Measurements from ENCODE around the gene FREM2.

FREM2 gene

DNA sequence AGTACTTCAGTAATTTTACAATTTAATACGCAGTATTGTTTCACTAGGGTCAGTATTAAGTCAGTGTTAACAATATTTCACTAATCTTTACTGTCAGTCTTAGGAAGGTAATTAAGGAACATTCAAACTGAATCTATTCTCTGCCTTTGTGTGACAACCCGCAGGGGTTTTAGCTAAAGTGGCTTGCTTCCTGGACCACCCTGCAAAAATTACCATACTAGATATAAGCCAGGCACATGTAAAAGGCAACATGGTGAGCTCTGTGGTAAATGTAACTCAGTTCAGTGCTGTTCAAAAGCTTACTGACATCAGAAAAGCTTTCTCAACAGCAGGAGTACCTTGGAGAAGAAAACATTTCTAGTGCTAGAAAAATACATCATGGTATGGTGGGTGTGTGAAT is 116.7 kb downstream of the FREM2 start:
- Histone ChIP-seq H3K36me3 (ENCODE audit: control insufficient read depth, low read depth, low read length) (no peaks in the 10 kb centered on the region), H3K4me1 (ENCODE audit: control insufficient read depth, low read depth, low read length) (peaks cover 32% of the 10 kb centered on the region), H3K9me3 (ENCODE audit: control insufficient read depth, low read depth, low read length) (no peaks in the 10 kb centered on the region), H3K27ac (ENCODE audit: low read length) (peak overlapping the region; percentile 41), H3K27me3 (ENCODE audit: control insufficient read depth, insufficient read depth, low read length) (no peaks in the 10 kb centered on the region), H3K4me3 (ENCODE audit: low read length) (peak overlapping the region; percentile 32), H3K9ac (ENCODE audit: low read length) (no peak overlapping the region)

DNA sequence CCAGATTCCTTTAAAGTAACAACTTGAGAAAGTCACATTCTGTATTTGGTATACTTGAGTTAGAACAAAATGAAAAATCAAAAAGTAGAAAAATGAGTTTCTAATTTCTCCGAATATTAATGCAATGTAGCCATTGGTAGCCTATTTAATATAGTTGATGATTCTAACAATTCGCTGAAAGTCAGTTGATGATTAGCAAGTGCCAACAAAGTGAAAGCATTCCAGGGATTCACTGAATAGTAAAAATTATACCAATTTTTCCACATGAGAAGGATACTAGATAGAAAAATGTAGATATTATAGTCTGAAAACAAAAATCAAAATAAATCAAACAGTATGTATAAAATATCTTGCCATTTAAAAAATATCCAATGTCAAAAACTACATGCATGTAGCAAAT is 117.2 kb downstream of the FREM2 start:
- Histone ChIP-seq H3K4me1 (ENCODE audit: control insufficient read depth, low read depth, low read length) (peaks cover 32% of the 10 kb centered on the region), H3K9ac (ENCODE audit: low read length) (peak overlapping the region; percentile 22), H3K4me3 (ENCODE audit: low read length) (peak overlapping the region; percentile 32), H3K36me3 (ENCODE audit: control insufficient read depth, low read depth, low read length) (no peaks in the 10 kb centered on the region), H3K9me3 (ENCODE audit: control insufficient read depth, low read depth, low read length) (no peaks in the 10 kb centered on the region), H3K27ac (ENCODE audit: low read length) (peak overlapping the region; percentile 41), H3K27me3 (ENCODE audit: control insufficient read depth, insufficient read depth, low read length) (no peaks in the 10 kb centered on the region)

DNA sequence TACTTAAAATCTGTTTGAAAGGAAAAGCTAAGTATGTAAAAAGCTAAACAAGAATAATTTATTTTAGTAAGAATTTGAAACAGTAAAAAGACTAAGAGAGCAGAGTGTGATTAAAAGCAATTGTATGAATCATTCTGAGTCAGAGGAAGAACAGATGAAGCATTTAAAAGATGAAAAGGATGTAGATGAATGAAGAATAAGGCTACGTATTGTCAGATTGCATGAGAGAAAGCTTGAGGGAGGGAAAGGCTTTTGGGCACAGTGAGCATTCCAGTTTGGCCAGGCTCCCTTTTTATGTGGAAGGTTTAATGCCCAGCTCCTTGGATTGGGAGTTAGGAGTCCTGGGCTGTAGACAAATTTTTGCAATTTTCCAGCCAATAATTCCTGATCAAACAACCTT is 117.7 kb downstream of the FREM2 start:
- no peaks in the 10 kb centered on the region for H3K36me3 ChIP-seq (ENCODE audit: control insufficient read depth, low read depth, low read length)
- H3K4me3 ChIP-seq (ENCODE audit: low read length) = no peak overlapping the region
- no peaks in the 10 kb centered on the region for H3K27me3 ChIP-seq (ENCODE audit: control insufficient read depth, insufficient read depth, low read length)
- H3K9ac ChIP-seq (ENCODE audit: low read length) = peak overlapping the region; percentile 22
- peaks cover 3% of the 10 kb centered on the region for H3K9me3 ChIP-seq (ENCODE audit: control insufficient read depth, low read depth, low read length)
- H3K4me1 ChIP-seq (ENCODE audit: control insufficient read depth, low read depth, low read length) = peaks cover 32% of the 10 kb centered on the region
- H3K27ac ChIP-seq (ENCODE audit: low read length) = peak overlapping the region; percentile 62

DNA sequence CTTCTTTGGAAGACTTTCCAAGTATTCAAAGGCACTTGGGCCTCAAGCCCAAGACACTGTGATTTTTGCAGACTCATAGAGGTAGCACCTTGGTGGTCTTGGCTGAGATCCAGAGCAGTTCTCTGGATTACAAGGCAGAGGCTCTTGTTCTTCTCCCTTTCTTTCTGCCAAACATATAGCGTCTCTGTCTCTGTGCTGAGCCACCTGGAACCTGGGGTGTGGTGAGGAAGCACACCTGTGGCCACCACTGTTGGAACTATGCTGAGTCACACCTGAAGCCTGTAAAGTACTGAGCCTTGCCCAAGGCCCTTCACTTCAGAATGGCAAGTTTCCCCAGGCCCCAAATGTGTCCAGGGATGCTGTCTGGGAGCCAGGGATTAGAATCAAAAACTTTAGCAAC is 127.5 kb downstream of the FREM2 start:
- H3K27me3 ChIP-seq (ENCODE audit: control insufficient read depth, insufficient read depth, low read length) = no peaks in the 10 kb centered on the region
- H3K4me1 ChIP-seq (ENCODE audit: control insufficient read depth, low read depth, low read length) = no peaks in the 10 kb centered on the region
- H3K36me3 ChIP-seq (ENCODE audit: control insufficient read depth, low read depth, low read length) = no peaks in the 10 kb centered on the region
- peaks cover 9% of the 10 kb centered on the region for H3K9me3 ChIP-seq (ENCODE audit: control insufficient read depth, low read depth, low read length)
- H3K9ac ChIP-seq (ENCODE audit: low read length) = no peak overlapping the region
- no peak overlapping the region for H3K4me3 ChIP-seq (ENCODE audit: low read length)
- no peak overlapping the region for H3K27ac ChIP-seq (ENCODE audit: low read length)

DNA sequence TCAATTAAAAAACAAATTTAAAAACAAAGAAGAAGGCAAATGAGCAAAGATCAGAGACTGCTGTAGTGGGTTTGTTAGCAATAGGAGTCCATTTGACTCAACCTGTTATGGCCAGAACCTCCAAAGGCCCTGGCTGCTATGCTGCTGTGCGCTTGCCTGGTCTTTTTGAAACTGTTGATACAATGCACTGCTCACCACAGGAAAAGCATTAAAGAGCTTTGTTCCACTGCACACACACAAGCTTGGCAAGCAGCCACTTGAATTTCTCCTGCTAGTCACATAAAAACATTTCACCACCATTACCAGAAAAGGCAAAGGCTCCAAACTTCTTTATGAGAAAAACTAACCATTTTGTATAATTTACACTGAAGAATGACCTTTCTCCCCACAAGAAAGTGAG is 132.2 kb downstream of the FREM2 start:
- H3K27me3 ChIP-seq (ENCODE audit: control insufficient read depth, insufficient read depth, low read length) = no peaks in the 10 kb centered on the region
- no peak overlapping the region for H3K4me3 ChIP-seq (ENCODE audit: low read length)

DNA sequence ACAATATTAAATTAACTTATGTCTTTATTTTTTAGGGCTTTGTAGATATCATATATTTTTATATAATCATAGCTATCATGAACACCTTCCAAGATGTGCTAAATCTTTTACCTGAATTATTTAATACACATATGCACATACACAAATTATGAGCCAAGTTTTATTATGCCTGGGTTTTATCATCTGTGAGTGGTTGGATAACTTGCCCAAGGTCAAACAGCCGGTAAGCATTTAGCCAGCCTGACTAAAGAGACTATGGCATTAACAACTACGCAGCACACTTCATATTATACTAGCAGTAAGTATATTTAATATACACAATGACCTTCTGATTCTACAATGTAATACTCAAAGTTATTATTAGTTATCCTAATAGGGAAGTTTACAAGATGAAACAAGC is 132.7 kb downstream of the FREM2 start:
- Histone ChIP-seq H3K36me3 (ENCODE audit: control insufficient read depth, low read depth, low read length) (no peaks in the 10 kb centered on the region), H3K9me3 (ENCODE audit: control insufficient read depth, low read depth, low read length) (no peaks in the 10 kb centered on the region), H3K27ac (ENCODE audit: low read length) (no peak overlapping the region), H3K27me3 (ENCODE audit: control insufficient read depth, insufficient read depth, low read length) (no peaks in the 10 kb centered on the region), H3K9ac (ENCODE audit: low read length) (no peak overlapping the region), H3K4me3 (ENCODE audit: low read length) (no peak overlapping the region), H3K4me1 (ENCODE audit: control insufficient read depth, low read depth, low read length) (peaks cover 2% of the 10 kb centered on the region)

More for the DNA sequence above, 132.2 kb downstream of the FREM2 start:
- Histone ChIP-seq H3K9ac (ENCODE audit: low read length) (no peak overlapping the region), H3K9me3 (ENCODE audit: control insufficient read depth, low read depth, low read length) (no peaks in the 10 kb centered on the region), H3K36me3 (ENCODE audit: control insufficient read depth, low read depth, low read length) (no peaks in the 10 kb centered on the region), H3K4me1 (ENCODE audit: control insufficient read depth, low read depth, low read length) (no peaks in the 10 kb centered on the region), H3K27ac (ENCODE audit: low read length) (no peak overlapping the region)

DNA sequence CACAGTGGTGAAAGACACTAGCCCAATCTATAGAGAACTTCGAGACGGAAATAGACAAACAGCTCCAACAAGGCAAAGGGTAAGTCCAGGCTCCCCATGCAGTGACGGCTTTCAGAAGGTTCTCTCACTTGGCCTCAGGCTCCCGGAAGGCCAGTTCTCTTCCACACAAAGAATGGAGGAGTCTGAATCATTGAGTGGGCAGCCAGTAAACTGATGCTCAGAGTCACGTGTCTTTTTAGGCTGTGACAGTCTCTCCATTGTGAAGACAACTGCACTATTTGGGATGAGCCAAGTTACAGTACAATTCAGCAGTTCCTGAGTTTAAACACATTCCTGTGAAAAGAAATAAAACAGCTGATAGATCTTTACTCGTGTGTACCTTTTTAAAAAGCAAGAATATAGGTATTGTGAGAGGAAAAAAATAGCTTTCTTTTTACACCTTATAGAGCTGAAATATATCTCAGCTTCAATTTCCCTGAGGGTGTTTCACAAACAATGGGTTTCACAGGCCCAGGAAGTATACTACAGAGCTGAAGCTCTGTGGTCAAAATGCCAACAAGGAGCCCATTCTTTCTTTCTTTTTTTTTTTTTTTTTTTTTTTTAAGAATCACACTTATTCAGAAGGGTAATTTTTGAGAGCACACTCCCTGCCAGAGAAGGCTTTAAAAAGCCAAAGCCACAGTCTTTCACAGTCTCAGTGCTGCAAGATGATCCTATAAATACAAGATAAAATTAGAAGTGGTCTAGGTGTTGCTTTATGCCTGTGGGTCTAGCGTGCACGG is 135.1 kb downstream of the FREM2 start:
- Histone ChIP-seq H3K9me3 (ENCODE audit: control insufficient read depth, low read depth, low read length) (no peaks in the 10 kb centered on the region), H3K27me3 (ENCODE audit: control insufficient read depth, insufficient read depth, low read length) (no peaks in the 10 kb centered on the region), H3K36me3 (ENCODE audit: control insufficient read depth, low read depth, low read length) (no peaks in the 10 kb centered on the region), H3K27ac (ENCODE audit: low read length) (no peak overlapping the region), H3K4me1 (ENCODE audit: control insufficient read depth, low read depth, low read length) (peaks cover 3% of the 10 kb centered on the region), H3K9ac (ENCODE audit: low read length) (no peak overlapping the region), H3K4me3 (ENCODE audit: low read length) (no peak overlapping the region)

DNA sequence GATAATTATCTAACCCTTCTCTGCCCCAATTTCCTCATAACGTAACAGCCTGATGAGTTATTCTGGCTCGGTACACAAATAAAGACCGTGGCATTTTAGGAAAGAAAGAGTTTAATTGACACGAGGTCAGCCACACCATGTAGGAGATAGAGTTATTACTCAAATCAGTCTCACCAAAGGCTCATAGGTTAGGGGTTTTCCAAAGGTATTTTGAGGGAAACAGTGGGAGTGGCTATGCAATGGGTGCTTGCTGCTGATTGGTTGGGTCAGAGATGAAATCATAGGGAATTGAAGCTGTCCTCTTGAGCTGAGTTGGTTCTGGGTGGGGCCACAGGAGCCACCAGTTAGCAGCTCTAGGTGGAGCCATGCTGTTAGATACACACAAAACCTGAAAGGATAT is 137.5 kb downstream of the FREM2 start:
- Histone ChIP-seq H3K4me1 (ENCODE audit: control insufficient read depth, low read depth, low read length) (peaks cover 3% of the 10 kb centered on the region), H3K9me3 (ENCODE audit: control insufficient read depth, low read depth, low read length) (no peaks in the 10 kb centered on the region), H3K4me3 (ENCODE audit: low read length) (no peak overlapping the region), H3K27ac (ENCODE audit: low read length) (no peak overlapping the region), H3K27me3 (ENCODE audit: control insufficient read depth, insufficient read depth, low read length) (no peaks in the 10 kb centered on the region), H3K36me3 (ENCODE audit: control insufficient read depth, low read depth, low read length) (no peaks in the 10 kb centered on the region), H3K9ac (ENCODE audit: low read length) (no peak overlapping the region)

DNA sequence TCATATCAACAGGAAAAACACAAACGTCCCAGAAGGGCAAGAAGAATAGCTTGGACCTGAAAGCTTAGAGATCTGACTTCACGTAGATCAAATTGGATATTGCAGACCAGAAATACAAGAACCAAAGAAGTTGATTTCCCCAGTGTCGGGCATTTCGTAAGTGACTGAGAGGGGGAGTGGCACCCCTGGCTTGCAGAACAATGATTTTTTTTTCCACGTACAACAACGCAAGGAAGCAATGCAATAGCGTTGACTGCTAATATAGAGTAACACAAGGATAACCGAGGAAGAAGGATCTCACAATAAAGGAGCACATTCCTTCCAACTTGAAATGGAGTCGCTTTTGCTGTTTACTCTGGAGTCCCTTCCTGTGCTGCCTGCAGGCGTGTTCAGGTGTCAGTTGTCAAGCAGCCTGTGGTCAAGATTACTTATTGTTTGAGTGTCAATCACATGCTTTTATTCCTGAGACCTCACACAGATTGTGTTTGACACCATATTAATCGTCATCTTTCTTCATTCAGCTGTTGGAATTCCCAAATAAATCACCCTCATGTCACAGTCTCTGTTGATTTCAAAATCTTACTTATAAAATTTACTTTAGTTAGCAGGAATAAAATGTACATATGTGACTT is 139.4 kb downstream of the FREM2 start:
- H3K27ac ChIP-seq (ENCODE audit: low read length) = no peak overlapping the region
- H3K9ac ChIP-seq (ENCODE audit: low read length) = no peak overlapping the region
- no peaks in the 10 kb centered on the region for H3K9me3 ChIP-seq (ENCODE audit: control insufficient read depth, low read depth, low read length)
- no peaks in the 10 kb centered on the region for H3K36me3 ChIP-seq (ENCODE audit: control insufficient read depth, low read depth, low read length)
- no peaks in the 10 kb centered on the region for H3K27me3 ChIP-seq (ENCODE audit: control insufficient read depth, insufficient read depth, low read length)
- H3K4me1 ChIP-seq (ENCODE audit: control insufficient read depth, low read depth, low read length) = peaks cover 3% of the 10 kb centered on the region
- H3K4me3 ChIP-seq (ENCODE audit: low read length) = no peak overlapping the region

DNA sequence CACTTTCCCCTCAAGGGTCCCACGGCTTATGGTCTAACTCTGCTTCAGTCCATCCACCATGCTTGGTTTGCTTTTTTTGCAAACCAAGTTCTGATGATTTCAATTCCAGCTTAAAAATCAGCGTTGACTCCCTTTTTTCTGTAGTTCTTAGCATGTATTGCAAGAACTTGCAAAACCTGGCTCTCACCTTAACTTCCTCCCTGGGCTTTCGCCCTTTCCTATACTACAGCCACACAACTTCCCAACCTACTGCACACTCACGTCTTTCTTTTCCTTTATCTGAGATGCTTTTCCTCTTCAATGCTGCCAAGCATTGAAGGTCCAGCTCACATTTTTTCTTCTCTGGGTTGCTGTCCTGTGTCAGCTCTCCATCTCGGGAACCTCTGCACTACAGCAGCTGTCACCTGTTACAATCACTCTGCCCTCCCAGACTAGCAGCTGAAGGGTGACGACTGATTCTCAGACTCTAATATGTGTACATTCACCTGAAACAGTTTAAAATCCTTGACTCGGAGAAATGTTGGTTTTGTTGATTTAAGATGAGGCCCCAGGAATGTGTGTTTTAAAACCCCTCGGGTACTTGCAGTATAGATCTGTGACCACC is 143.7 kb downstream of the FREM2 start:
- Histone ChIP-seq H3K27me3 (ENCODE audit: control insufficient read depth, insufficient read depth, low read length) (no peaks in the 10 kb centered on the region), H3K9me3 (ENCODE audit: control insufficient read depth, low read depth, low read length) (no peaks in the 10 kb centered on the region), H3K9ac (ENCODE audit: low read length) (no peak overlapping the region), H3K36me3 (ENCODE audit: control insufficient read depth, low read depth, low read length) (no peaks in the 10 kb centered on the region), H3K4me1 (ENCODE audit: control insufficient read depth, low read depth, low read length) (no peaks in the 10 kb centered on the region), H3K4me3 (ENCODE audit: low read length) (no peak overlapping the region), H3K27ac (ENCODE audit: low read length) (no peak overlapping the region)

DNA sequence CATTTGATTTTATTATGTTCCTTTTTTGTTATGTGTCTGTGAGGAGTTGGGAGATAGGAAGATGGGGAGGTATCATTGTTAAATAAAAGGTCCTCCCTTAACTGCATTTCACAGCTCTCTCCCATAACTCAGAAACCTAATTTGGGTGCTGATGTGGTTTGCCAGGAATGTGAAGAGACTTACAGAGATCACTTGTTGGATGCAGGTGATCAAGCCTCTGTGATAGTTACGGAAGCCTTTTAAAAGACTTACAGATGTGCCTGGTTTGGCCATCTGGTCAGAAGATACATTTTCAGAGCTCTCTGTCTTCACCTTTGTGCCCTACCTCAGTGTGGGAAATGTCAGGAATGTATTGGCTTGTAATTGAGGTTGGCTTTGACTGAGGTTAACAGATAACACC is 157.7 kb downstream of the FREM2 start:
- no peak overlapping the region for H3K4me3 ChIP-seq (ENCODE audit: low read length)
- no peak overlapping the region for H3K27ac ChIP-seq (ENCODE audit: low read length)
- H3K9me3 ChIP-seq (ENCODE audit: control insufficient read depth, low read depth, low read length) = no peaks in the 10 kb centered on the region
- H3K36me3 ChIP-seq (ENCODE audit: control insufficient read depth, low read depth, low read length) = peaks cover 9% of the 10 kb centered on the region
- H3K9ac ChIP-seq (ENCODE audit: low read length) = no peak overlapping the region
- no peaks in the 10 kb centered on the region for H3K27me3 ChIP-seq (ENCODE audit: control insufficient read depth, insufficient read depth, low read length)
- H3K4me1 ChIP-seq (ENCODE audit: control insufficient read depth, low read depth, low read length) = no peaks in the 10 kb centered on the region

Measured in iPS-18a (cell line).